CD4-positive, CD25-positive, alpha-beta regulatory T cell (primary cell): ENCODE data around the gene CACNA1B. TPM values are rescaled to one million over a fixed set of nuclear protein-coding genes. Genes with fewer than 3 reads are reported as not detected.

Source experiments
- ATAC-seq, 2 donors: fragments of 150-1000 bp; cut with Tn5 transposase; one replicate each; pipeline ENCODE4 v1.10.0; 2021; ENCODE audit warnings: low read depth in 2 of 2, moderate number of reproducible peaks in 2 of 2, moderate library complexity in 1 of 2
- DNase-seq, 3 donors: peaks; one replicate each; pipeline versions ENCODE4 v3.0.0 to v3.0.0-alpha.2; 2012 to 2022; ENCODE audit warnings: mixed read lengths in 1 of 3
- H3K27ac ChIP-seq: one replicate; pipeline ENCODE4 v1.7.0; 2013; ENCODE audit warnings: mild to moderate bottlenecking, low read length; ENCODE audit not compliant: insufficient read depth, poor library complexity, severe bottlenecking
- H3K27me3 ChIP-seq: one replicate; pipeline ENCODE4 v1.7.0; 2013; ENCODE audit warnings: low read length; ENCODE audit not compliant: control insufficient read depth, insufficient read depth
- H3K36me3 ChIP-seq: one replicate; pipeline ENCODE4 v1.7.0; 2013; ENCODE audit warnings: mild to moderate bottlenecking, low read length, moderate library complexity; ENCODE audit not compliant: control insufficient read depth, insufficient read depth
- H3K4me1 ChIP-seq: 2 replicates; pipeline ENCODE4 v1.7.0; 2013; ENCODE audit warnings: mild to moderate bottlenecking, low read length; ENCODE audit not compliant: insufficient read depth, control insufficient read depth, poor library complexity, severe bottlenecking
- H3K4me3 ChIP-seq: one replicate; pipeline ENCODE4 v1.7.0; 2013; ENCODE audit warnings: low read depth, mild to moderate bottlenecking, low read length, moderate library complexity
- H3K9me3 ChIP-seq, 2 experiments: 1 replicate in 1 of 2; 2 replicates in 1 of 2; pipeline ENCODE4 v1.7.0; 2013; ENCODE audit warnings: low read length in 2 of 2, mild to moderate bottlenecking in 1 of 2, moderate library complexity in 1 of 2; ENCODE audit not compliant: control insufficient read depth in 2 of 2
- H3K27ac Mint-ChIP-seq, 3 donors: one replicate each; pipeline ENCODE4 v1.8.0; 2020 to 2022; ENCODE audit warnings: mild to moderate bottlenecking in 3 of 3, mixed read lengths in 3 of 3, moderate library complexity in 2 of 3
- H3K27me3 Mint-ChIP-seq: one replicate; pipeline ENCODE4 v1.8.0; 2022; ENCODE audit warnings: mild to moderate bottlenecking, mixed read lengths
- H3K36me3 Mint-ChIP-seq: one replicate; pipeline ENCODE4 v1.8.0; 2020; ENCODE audit warnings: mixed read lengths
- H3K4me1 Mint-ChIP-seq, 4 donors: one replicate each; pipeline ENCODE4 v1.8.0; 2020 to 2022; ENCODE audit warnings: mixed read lengths in 4 of 4, mild to moderate bottlenecking in 1 of 4
- H3K4me3 Mint-ChIP-seq, 4 donors: one replicate each; pipeline ENCODE4 v1.8.0; 2020 to 2022; ENCODE audit warnings: mild to moderate bottlenecking in 4 of 4, mixed read lengths in 4 of 4, moderate library complexity in 3 of 4
- H3K9me3 Mint-ChIP-seq, 7 donors: one replicate each; pipeline ENCODE4 v1.8.0; 2020 to 2022; ENCODE audit warnings: mixed read lengths in 7 of 7, mild to moderate bottlenecking in 3 of 7, moderate library complexity in 2 of 7
- polyA plus RNA-seq, 4 donors: library from polyadenylated mRNA; unstranded; fragments of 300-500 nt; fragmentation: Illumina TruSeq; gene quantifications; one replicate each; pipeline ENCODE4 v1.2.3, GENCODE V29; 2021
- total RNA-seq: library from RNA; stranded (reverse); gene quantifications from one replicate; pipeline ENCODE4 v1.2.3, GENCODE V29; 2022

The CACNA1B gene
- total and polyA plus RNA-seq, 5 donors from 2014 or later: not detected

- no peak overlapping the region for H3K4me3 Mint-ChIP-seq
- no peaks in the 10 kb centered on the region for H3K4me1 Mint-ChIP-seq
- no peak for DNase-seq
- no peaks in the 10 kb centered on the region for H3K36me3 Mint-ChIP-seq
- Histone ChIP-seq H3K27me3 (no peaks in the 10 kb centered on the region), H3K36me3 (no peaks in the 10 kb centered on the region), H3K27ac (no peak overlapping the region), H3K9me3 (no peaks in the 10 kb centered on the region), H3K4me3 (no peak overlapping the region), H3K4me1 (no peaks in the 10 kb centered on the region)
- H3K27ac Mint-ChIP-seq: peak overlapping the region in 1 of 3 donors; percentile 16
- no peak for ATAC-seq
- H3K9me3 Mint-ChIP-seq: no peaks in the 10 kb centered on the region
- H3K27me3 Mint-ChIP-seq: peaks cover 4% of the 10 kb centered on the region
These were observed 170.6 kb downstream of the CACNA1B start for GRCh38 chr9:138048184-138048583.

GRCh38 chr9:138049085-138049778, 171.7 kb downstream of the CACNA1B start:
- no peak overlapping the region for H3K27ac ChIP-seq
- Mint-ChIP-seq H3K4me3 (no peak overlapping the region), H3K27ac (no peak overlapping the region), H3K4me1 (no peaks in the 10 kb centered on the region), H3K9me3 (no peaks in the 10 kb centered on the region), H3K36me3 (no peaks in the 10 kb centered on the region), H3K27me3 (peaks cover 4% of the 10 kb centered on the region)
- no peaks in the 10 kb centered on the region for H3K9me3 ChIP-seq
- no peaks in the 10 kb centered on the region for H3K36me3 ChIP-seq
- no peaks in the 10 kb centered on the region for H3K4me1 ChIP-seq
- H3K27me3 ChIP-seq: no peaks in the 10 kb centered on the region
- DNase-seq: no peak
- ATAC-seq: no peak
- H3K4me3 ChIP-seq: no peak overlapping the region

- H3K4me3 Mint-ChIP-seq: no peak overlapping the region
- no peaks in the 10 kb centered on the region for H3K9me3 Mint-ChIP-seq
- H3K36me3 ChIP-seq: no peaks in the 10 kb centered on the region
- H3K9me3 ChIP-seq: no peaks in the 10 kb centered on the region
- no peak overlapping the region for H3K27ac Mint-ChIP-seq
- H3K4me3 ChIP-seq: no peak overlapping the region
- no peak for DNase-seq
- H3K4me1 ChIP-seq: no peaks in the 10 kb centered on the region
- no peaks in the 10 kb centered on the region for H3K27me3 ChIP-seq
- ATAC-seq: no peak
- H3K4me1 Mint-ChIP-seq: no peaks in the 10 kb centered on the region
- H3K27ac ChIP-seq: no peak overlapping the region
- peaks cover 6% of the 10 kb centered on the region for H3K27me3 Mint-ChIP-seq
- peaks cover 3% of the 10 kb centered on the region for H3K36me3 Mint-ChIP-seq
These were observed 172.3 kb downstream of the CACNA1B start for GRCh38 chr9:138049779-138050471.

GRCh38 chr9:138050472-138051330, 173.1 kb downstream of the CACNA1B start:
- Mint-ChIP-seq H3K27ac (no peak overlapping the region), H3K9me3 (no peaks in the 10 kb centered on the region), H3K4me3 (no peak overlapping the region), H3K4me1 (no peaks in the 10 kb centered on the region), H3K27me3 (peaks cover 8% of the 10 kb centered on the region), H3K36me3 (peaks cover 3% of the 10 kb centered on the region)
- H3K9me3 ChIP-seq: no peaks in the 10 kb centered on the region
- ATAC-seq (no peak), DNase-seq (no peak)
- H3K27ac ChIP-seq: no peak overlapping the region
- H3K36me3 ChIP-seq: no peaks in the 10 kb centered on the region
- H3K4me1 ChIP-seq: no peaks in the 10 kb centered on the region
- no peak overlapping the region for H3K4me3 ChIP-seq
- no peaks in the 10 kb centered on the region for H3K27me3 ChIP-seq

GRCh38 chr9:138051586-138052321, 174.2 kb downstream of the CACNA1B start:
- Mint-ChIP-seq H3K27ac (no peak overlapping the region), H3K27me3 (peaks cover 8% of the 10 kb centered on the region), H3K4me3 (no peak overlapping the region), H3K9me3 (no peaks in the 10 kb centered on the region), H3K36me3 (peaks cover 3% of the 10 kb centered on the region), H3K4me1 (peaks cover 0 to 4% (median 0%) of the 10 kb centered on the region in 4 donors)
- H3K4me1 ChIP-seq: no peaks in the 10 kb centered on the region
- H3K36me3 ChIP-seq: no peaks in the 10 kb centered on the region
- H3K27me3 ChIP-seq: no peaks in the 10 kb centered on the region
- H3K27ac ChIP-seq: no peak overlapping the region
- DNase-seq: no peak
- H3K4me3 ChIP-seq: no peak overlapping the region
- no peak for ATAC-seq
- H3K9me3 ChIP-seq: no peaks in the 10 kb centered on the region

GRCh38 chr9:138052322-138052615, 174.7 kb downstream of the CACNA1B start:
- no peaks in the 10 kb centered on the region for H3K9me3 Mint-ChIP-seq
- Histone ChIP-seq H3K27me3 (no peaks in the 10 kb centered on the region), H3K4me1 (no peaks in the 10 kb centered on the region), H3K36me3 (no peaks in the 10 kb centered on the region), H3K9me3 (no peaks in the 10 kb centered on the region), H3K27ac (no peak overlapping the region), H3K4me3 (no peak overlapping the region)
- no peak overlapping the region for H3K27ac Mint-ChIP-seq
- H3K36me3 Mint-ChIP-seq: peaks cover 3% of the 10 kb centered on the region
- no peak overlapping the region for H3K4me3 Mint-ChIP-seq
- no peak for DNase-seq
- H3K4me1 Mint-ChIP-seq: peaks cover 0 to 4% (median 0%) of the 10 kb centered on the region in 4 donors
- H3K27me3 Mint-ChIP-seq: peaks cover 8% of the 10 kb centered on the region
- no peak for ATAC-seq

GRCh38 chr9:138052635-138053320, 175.2 kb downstream of the CACNA1B start:
- no peak overlapping the region for H3K27ac Mint-ChIP-seq
- DNase-seq: no peak
- Histone ChIP-seq H3K4me1 (no peaks in the 10 kb centered on the region), H3K9me3 (no peaks in the 10 kb centered on the region), H3K4me3 (no peak overlapping the region), H3K27ac (no peak overlapping the region), H3K27me3 (no peaks in the 10 kb centered on the region), H3K36me3 (no peaks in the 10 kb centered on the region)
- no peak overlapping the region for H3K4me3 Mint-ChIP-seq
- peaks cover 0 to 4% (median 0%) of the 10 kb centered on the region in 4 donors for H3K4me1 Mint-ChIP-seq
- H3K9me3 Mint-ChIP-seq: no peaks in the 10 kb centered on the region
- H3K36me3 Mint-ChIP-seq: peaks cover 3% of the 10 kb centered on the region
- ATAC-seq: no peak
- peaks cover 8% of the 10 kb centered on the region for H3K27me3 Mint-ChIP-seq
